ENCODE data around the gene FBXO3. TPM values are rescaled to one million over a fixed set of nuclear protein-coding genes. Genes with fewer than 3 reads are reported as not detected.
A peak's percentile ranks its signal among the peaks of the same experiment; 100 is the strongest.

Gene FBXO3
- total RNA-seq, 1 donor from 2014 or later = 35.0 TPM

GRCh38 chr11:33785609-33786008 lies 11.3 kb upstream of the FBXO3 start:
- H3K27me3 ChIP-seq (ENCODE audit: control insufficient read depth, insufficient read depth, low read length) = no peaks in the 10 kb centered on the region
- no peak for FAIRE-seq
- no peaks in the 10 kb centered on the region for H3K36me3 ChIP-seq (ENCODE audit: control insufficient read depth, insufficient read depth, low read length)
- DNase-seq (ENCODE audit: low read depth) = no peak
- no peak for TF ChIP-seq CTCF (IDR thresholded peaks at IDR 0.05; ENCODE audit: insufficient read depth, low read length, severe bottlenecking)
- no peak overlapping the region for H3K4me3 ChIP-seq (ENCODE audit: low read depth, low read length)

- Histone ChIP-seq H3K36me3 (ENCODE audit: control insufficient read depth, insufficient read depth, low read length) (no peaks in the 10 kb centered on the region), H3K4me3 (ENCODE audit: low read depth, low read length) (no peak overlapping the region), H3K27me3 (ENCODE audit: control insufficient read depth, insufficient read depth, low read length) (peaks cover 2% of the 10 kb centered on the region)
- DNase-seq (ENCODE audit: low read depth) (peak; percentile 26), FAIRE-seq (no peak)
- no peak for TF ChIP-seq CTCF (IDR thresholded peaks at IDR 0.05; ENCODE audit: insufficient read depth, low read length, severe bottlenecking)
Observed at GRCh38 chr11:33779849-33780528, 5.7 kb upstream of the FBXO3 start.

- Histone ChIP-seq H3K27me3 (ENCODE audit: control insufficient read depth, insufficient read depth, low read length) (peaks cover 2% of the 10 kb centered on the region), H3K36me3 (ENCODE audit: control insufficient read depth, insufficient read depth, low read length) (no peaks in the 10 kb centered on the region), H3K4me3 (ENCODE audit: low read depth, low read length) (no peak overlapping the region)
- DNase-seq (ENCODE audit: low read depth) (no peak), FAIRE-seq (no peak)
- TF ChIP-seq CTCF (IDR thresholded peaks at IDR 0.05; ENCODE audit: insufficient read depth, low read length, severe bottlenecking) = no peak
Observed at GRCh38 chr11:33778675-33779074, 4.4 kb upstream of the FBXO3 start.

- no peak for TF ChIP-seq CTCF (IDR thresholded peaks at IDR 0.05; ENCODE audit: insufficient read depth, low read length, severe bottlenecking)
- no peak overlapping the region for H3K4me3 ChIP-seq (ENCODE audit: low read depth, low read length)
- no peaks in the 10 kb centered on the region for H3K36me3 ChIP-seq (ENCODE audit: control insufficient read depth, insufficient read depth, low read length)
- peaks cover 2% of the 10 kb centered on the region for H3K27me3 ChIP-seq (ENCODE audit: control insufficient read depth, insufficient read depth, low read length)
- no peak for DNase-seq (ENCODE audit: low read depth)
- no peak for FAIRE-seq
Observed at GRCh38 chr11:33777906-33778305, 3.6 kb upstream of the FBXO3 start.

DNA sequence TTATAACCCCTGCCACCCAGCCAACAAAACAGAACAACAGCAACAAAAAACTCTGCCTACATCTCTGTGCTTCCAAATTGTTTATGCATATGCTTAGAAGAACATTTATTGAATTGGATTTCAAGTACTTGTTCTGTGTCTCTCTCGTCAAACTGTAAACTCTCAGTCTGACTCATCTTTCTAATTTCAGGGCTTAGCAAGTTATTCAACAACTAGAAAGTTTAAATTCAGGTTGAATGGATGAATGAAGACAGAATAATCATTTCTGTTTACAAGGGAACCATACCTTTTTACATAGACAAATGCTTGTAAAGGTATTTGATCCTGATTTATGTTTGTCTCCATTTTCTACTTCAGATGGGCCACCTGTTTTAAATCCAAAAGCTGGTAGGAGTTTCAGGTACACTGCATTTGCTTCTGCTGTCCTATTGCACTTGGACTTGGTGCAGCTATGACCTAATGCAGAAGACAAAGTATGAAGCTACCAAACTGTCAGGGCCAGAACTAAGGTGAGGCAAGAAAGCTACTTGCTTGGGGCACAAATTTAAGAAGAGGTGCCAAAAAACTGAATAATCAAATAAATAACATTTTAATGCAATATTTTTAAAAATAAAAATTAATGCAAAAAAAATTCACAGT lies 1.6 kb upstream of the FBXO3 start:
- peaks cover 2% of the 10 kb centered on the region for H3K27me3 ChIP-seq (ENCODE audit: control insufficient read depth, insufficient read depth, low read length)
- FAIRE-seq (no peak), DNase-seq (ENCODE audit: low read depth) (peak; percentile 34)
- no peaks in the 10 kb centered on the region for H3K36me3 ChIP-seq (ENCODE audit: control insufficient read depth, insufficient read depth, low read length)
- H3K4me3 ChIP-seq (ENCODE audit: low read depth, low read length) = no peak overlapping the region
- TF ChIP-seq CTCF (IDR thresholded peaks at IDR 0.05; ENCODE audit: insufficient read depth, low read length, severe bottlenecking) = no peak

DNA sequence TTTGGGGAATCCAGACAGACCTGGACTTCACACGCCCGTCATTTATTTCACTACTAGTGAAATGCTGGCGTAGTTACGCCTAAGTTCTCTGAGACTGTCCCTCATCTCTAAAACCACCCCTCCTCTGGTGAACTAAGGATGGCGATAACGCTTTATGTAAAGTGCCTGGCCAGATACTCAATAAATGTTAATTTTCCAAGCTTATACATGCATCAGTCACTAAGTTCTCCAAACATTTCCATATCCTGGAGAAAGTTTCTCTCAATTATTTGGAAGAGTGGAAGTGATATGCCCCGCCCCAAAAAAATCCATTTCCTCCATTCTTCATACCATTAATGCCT lies 1.1 kb upstream of the FBXO3 start:
- Histone ChIP-seq H3K27me3 (ENCODE audit: control insufficient read depth, insufficient read depth, low read length) (peaks cover 2% of the 10 kb centered on the region), H3K4me3 (ENCODE audit: low read depth, low read length) (no peak overlapping the region), H3K36me3 (ENCODE audit: control insufficient read depth, insufficient read depth, low read length) (peaks cover under 1% of the 10 kb centered on the region)
- no peak for DNase-seq (ENCODE audit: low read depth)
- TF ChIP-seq CTCF (IDR thresholded peaks at IDR 0.05; ENCODE audit: insufficient read depth, low read length, severe bottlenecking) = no peak
- no peak for FAIRE-seq

Data from bronchial epithelial cell (primary cell).